ENCODE data around the gene GRM8.
A peak's percentile ranks its signal among the peaks of the same experiment; 100 is the strongest.

GRM8 gene

DNA sequence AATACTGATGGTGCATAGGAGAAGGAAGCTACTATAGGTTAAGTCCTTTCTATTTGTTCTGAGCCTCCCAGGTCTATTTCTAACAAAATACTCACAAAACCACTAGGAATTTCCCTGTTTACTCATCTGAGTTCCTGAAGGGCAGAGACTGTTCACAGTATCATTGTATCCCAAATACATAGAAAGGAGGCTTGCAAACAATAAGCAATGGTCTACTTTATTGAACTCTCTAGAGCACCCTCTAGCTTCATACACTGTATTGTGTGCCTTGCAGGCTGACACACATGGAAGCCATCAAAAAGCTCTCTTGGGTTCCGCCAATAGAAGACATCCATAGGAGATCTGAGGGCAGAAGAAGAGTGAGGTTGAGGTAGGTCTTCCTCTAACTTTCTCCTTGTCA, 826.1 kb downstream of the GRM8 start:
- no peak for DNase-seq (ENCODE audit: low spot score)

DNA sequence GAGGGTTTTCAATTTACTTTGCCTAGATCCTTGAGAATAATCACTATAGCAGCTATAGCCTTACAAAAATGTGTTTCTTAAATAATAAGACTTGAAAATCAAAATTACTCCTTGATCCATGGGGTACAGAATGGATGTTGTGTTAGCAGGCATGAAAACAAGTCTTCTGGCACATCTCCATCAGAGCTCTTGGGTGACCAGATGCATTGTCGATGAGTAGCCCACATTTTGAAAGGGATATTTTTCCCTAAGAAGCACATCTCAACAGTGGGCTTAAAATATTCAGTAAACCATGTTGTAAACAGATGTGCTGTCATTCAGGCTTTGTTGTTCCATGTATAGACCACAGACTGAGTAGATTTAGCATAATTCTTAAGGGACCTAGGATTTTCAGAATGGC, 827.8 kb downstream of the GRM8 start:
- no peak for DNase-seq (ENCODE audit: low spot score)

DNA sequence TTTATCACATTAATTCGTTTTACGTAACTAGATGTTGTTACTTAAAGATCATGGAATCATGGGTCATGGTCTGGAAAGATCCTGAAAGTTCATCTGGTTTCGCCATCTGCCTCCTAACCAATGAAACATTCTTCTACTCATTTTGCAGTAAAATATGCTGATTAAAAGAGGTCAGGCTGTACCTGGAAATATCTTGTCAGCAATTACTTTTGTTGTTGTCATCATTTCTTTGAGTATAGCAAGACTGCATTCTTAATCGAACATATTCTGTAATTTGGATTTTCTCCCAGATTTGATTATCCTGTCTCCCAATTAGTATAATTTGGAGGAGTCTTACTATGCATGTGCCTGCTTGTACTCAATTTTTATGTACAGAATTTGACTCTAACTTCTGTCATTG, 833.7 kb downstream of the GRM8 start:
- DNase-seq (ENCODE audit: low spot score) = no peak

DNA sequence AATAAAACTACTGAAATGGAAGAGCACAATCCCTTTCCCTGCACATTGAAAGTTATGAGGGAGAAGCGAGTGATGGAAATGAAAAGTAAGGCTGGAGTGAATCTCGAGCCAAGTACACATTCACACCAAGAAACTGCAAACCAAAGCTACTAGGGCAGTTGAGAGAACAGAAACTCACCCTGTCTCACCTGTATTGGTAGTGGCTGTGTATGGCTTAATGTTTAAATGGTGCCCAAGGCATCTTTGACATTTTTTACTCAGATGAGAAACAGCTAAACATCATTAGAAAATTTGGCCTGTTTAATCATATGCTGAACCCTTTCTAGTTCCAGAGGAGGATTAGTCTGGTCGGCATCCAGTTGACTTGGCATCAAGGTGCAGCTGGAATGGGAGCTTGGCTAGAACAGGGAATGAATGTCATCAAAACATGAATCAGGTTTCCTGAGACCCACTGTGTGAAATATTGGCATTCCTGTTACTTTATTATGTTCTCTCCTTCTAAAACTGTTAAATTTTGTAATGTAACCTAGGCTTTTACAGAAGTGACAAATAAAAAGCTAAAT, 840.8 kb downstream of the GRM8 start:
- no peak for DNase-seq (ENCODE audit: low spot score)

DNA sequence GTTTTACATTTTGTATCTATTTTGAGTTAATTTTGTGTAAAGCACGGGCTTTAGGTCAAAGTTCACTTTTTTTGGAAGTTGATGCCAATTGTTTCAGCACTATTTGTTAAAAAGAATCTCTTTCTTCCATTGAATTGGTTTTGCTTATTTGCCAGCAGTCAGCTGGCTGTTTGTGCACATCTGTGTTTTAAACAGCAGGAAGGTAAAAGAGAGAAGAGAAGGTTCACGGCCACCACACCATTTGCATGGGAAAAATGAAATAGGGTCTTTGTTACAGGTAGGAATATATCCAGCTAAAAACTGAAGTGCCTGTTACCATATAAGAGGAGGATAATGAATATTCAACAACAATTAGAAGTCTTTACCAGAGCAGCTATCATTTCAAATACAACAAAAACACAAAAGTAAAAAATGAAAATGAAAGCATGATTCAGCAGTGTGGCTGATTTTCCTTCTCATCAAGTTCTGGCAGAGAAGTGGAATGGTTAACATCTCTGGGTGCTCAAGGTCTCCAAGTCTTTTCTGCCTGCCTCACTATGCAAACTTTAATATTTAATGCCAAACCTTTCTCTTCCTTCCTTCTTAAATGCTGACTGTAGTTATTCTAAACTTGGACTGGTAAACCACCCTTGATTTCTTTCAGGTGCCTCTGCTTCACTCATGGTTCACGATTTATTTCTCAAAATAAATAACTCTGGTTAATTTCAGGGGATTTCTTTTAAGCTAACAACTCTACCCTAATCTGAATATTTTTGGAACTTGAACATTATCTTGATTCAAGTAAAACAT, 841.5 kb downstream of the GRM8 start:
- DNase-seq (ENCODE audit: low spot score) = no peak

DNA sequence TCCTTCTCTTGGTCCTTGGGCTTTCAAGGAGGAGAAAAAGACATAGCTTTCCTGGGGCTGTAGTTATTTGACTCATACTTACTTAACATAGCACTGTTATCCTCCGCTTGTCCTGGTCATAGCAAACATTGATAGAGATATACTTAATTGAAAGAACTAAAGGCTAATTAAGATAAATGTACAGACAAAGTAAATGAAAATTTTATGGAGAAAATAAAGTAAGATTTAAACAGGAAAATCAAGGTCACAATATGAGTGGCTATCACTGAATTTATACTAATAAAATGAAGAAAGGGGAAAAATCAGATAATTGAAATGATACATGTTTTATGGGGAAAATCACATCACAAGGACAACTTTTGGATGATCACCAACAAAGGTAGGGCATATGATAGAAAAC, 849.7 kb downstream of the GRM8 start:
- DNase-seq (ENCODE audit: low spot score) = no peak

DNA sequence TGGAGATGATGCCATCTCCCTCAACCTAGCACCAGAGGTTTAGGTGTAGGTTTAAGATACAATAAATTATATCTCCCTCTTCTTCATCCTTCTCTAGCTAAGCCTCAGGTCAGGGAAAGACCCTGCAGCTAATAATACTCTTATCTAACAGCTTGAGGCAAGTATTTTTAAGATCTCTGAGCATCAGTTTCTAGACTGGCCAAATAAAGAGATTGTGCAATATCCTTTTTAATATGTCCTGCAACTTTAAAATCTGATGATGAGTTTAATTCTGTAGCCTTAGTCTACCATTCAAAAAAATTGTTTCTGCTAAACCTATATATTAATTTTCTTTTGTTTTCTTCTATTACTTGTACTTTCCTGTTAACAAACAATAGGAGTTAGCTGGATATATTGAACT, 850.8 kb downstream of the GRM8 start:
- DNase-seq (ENCODE audit: low spot score) = no peak

DNA sequence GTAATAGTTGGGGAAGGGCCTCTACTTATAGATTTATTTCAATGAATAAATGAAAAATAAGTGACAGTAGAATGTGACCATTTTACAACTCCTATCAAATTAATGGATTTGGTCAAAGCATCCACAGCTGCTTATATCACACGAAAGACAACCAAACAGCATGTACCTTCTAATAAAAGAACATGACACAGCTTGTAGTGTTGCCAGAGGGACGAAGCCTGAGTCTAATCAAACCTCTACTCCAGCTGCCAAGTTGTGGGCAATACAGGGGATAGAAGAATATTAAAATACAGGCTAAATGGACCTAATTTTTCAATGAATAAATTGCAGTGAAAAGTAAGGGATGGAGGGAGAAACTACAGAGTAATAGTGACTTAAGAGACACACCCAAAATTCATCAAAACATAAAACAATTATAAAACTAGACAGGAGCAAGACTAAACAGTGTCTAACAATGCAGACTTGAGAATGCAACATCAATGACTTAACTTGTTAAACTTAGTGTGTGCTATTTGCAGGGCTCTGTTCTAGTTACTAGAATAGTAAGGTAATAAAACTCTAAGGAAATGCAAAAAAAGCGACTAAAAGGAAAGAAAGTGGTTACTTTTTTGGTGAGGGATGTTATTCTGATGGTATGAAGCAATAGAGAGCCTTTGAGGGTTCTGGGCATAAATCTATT, 853.8 kb downstream of the GRM8 start:
- DNase-seq (ENCODE audit: low spot score) = no peak

DNA sequence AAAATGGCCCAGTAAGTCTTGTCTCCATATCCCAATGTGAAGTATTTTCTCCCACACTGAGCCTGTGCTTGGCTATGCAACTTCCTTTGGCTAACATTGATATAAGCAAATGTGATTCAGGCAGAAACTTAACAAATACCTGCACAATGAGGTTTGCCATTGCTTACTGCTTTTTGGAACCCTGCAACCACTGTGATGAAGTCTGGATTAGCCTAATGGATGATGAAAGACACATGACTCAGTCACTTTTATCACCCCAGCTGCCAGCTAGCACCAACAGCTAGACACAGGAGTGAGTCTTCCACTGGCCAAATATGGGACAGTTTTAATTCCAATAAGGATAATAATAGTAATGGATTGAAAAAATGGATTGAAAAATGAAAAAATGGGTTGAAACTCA, 854.5 kb downstream of the GRM8 start:
- DNase-seq (ENCODE audit: low spot score) = peak; percentile 11

DNA sequence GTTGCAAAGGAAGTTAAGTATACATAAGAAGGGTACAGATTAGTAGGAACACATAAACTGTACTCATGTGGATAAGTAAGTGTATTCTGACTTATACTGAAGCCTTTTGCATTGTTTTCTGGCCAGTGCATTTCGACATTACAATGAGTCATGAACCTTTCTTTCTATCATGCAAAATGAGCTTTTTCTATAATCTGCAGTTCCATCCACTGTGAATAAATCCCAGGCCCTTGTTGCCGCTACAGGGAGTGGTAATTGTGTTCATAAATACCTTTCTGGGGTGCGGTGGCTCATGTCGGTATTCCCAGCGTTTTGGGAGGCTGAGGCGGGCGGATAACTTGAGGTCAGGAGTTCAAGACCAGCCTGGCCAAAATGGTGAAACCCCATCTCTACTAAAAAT, 858.3 kb downstream of the GRM8 start:
- DNase-seq (ENCODE audit: low spot score) = no peak

Measured in SW480 (cell line).